ENCODE data around the gene ANK3.
A peak's percentile ranks its signal among the peaks of the same experiment; 100 is the strongest.

ANK3 gene

DNA sequence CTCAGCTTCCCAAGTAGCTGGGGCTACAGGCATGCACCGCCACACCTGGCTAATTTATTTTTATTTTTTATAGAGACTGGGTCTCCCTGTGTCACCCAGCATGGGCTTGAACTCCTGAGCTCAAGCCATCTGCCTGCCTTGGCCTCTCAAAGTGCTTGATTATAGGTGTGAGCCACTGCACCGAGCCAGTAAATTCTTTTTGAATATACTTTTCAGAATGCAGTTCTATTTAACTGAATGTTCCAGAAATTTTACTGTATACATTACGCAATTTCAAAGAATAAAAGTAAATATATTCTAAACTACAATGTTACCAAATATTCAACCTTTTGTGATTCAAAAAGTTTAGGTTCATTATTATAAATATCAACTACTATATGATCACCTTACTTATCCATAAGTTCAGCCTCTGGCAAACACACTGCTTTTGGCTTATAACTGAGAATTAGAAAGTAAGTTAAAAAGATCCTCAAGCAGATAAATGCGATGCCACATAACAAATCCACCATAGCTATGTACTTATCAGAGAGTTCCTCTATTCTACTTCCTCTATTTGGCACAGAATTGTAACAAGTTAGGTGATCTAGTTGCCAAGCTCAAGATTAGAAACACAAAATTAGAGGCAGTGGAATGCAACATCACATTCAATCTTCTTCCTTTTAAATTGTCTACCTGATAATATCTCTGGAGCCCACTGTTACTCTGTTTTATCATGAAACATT lies 118.2 kb downstream of the ANK3 start:
- TF ChIP-seq, protein P1, sequence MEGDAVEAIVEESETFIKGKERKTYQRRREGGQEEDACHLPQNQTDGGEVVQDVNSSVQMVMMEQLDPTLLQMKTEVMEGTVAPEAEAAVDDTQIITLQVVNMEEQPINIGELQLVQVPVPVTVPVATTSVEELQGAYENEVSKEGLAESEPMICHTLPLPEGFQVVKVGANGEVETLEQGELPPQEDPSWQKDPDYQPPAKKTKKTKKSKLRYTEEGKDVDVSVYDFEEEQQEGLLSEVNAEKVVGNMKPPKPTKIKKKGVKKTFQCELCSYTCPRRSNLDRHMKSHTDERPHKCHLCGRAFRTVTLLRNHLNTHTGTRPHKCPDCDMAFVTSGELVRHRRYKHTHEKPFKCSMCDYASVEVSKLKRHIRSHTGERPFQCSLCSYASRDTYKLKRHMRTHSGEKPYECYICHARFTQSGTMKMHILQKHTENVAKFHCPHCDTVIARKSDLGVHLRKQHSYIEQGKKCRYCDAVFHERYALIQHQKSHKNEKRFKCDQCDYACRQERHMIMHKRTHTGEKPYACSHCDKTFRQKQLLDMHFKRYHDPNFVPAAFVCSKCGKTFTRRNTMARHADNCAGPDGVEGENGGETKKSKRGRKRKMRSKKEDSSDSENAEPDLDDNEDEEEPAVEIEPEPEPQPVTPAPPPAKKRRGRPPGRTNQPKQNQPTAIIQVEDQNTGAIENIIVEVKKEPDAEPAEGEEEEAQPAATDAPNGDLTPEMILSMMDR (IDR thresholded peaks at IDR 0.05; ENCODE audit: low read depth, low read length, missing control alignments), result no peak
- no peak overlapping the region for H3K4me3 ChIP-seq (ENCODE audit: low read depth, low read length)

DNA sequence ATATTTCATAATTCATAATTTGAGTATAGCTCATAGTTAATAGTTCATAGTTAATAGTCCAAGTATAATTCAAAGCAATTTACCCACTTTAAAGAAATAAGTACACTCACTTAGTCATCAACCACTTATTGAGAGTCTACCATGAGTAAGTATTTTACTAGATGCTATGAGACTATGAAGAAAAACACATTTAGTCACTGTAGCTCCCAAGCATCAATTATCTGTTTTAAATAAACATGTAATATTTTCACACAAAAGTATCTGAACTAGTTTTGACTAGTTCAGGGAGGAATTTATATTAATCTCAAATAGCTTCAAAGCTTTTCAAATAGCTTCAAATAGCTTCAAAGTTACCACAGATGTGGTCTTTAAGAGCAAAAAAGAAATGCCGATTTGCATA lies 119.2 kb downstream of the ANK3 start:
- peak; percentile 8 for DNase-seq (ENCODE audit: low read depth)
- in situ Hi-C loops (cut with HindIII; ENCODE audit: low sequenced_read_pairs), result loop anchor here (5.0 kb wide), 1 partner anchor 52 kb away; no protein-coding TSS in a partner anchor
- no peak overlapping the region for H3K4me3 ChIP-seq (ENCODE audit: low read depth, low read length)
- TF ChIP-seq, protein P1 (IDR thresholded peaks at IDR 0.05; ENCODE audit: low read depth, low read length, missing control alignments), result no peak

More for the DNA sequence above, 118.2 kb downstream of the ANK3 start:
- DNase-seq (ENCODE audit: low read depth), result no peak
- in situ Hi-C loops (cut with HindIII; ENCODE audit: low sequenced_read_pairs), result loop anchor here (5.0 kb wide), 1 partner anchor 51 kb away; no protein-coding TSS in a partner anchor

DNA sequence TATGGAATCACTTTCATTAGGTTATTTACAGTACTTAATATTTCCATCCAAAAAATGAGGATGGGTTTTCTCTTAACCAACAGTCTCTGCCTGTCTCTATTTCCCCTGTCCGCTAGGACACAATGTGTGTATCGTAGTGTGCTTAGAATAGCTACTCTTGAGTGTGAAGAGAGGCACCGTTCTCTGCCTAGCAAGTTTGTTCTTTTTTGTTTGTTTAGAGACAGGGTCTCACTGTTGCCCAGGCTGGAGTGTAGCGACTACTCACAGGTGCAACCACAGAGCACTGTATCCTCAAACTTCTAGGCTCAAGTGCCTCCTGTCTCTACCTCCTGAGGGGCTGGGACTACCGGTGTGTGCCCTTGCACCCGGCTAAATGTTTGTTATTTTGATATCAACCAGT lies 121.9 kb downstream of the ANK3 start:
- TF ChIP-seq, protein P1 (IDR thresholded peaks at IDR 0.05; ENCODE audit: low read depth, low read length, missing control alignments), result no peak
- in situ Hi-C loops (cut with HindIII; ENCODE audit: low sequenced_read_pairs), result no loop called here
- no peak overlapping the region for H3K4me3 ChIP-seq (ENCODE audit: low read depth, low read length)
- no peak for DNase-seq (ENCODE audit: low read depth)

DNA sequence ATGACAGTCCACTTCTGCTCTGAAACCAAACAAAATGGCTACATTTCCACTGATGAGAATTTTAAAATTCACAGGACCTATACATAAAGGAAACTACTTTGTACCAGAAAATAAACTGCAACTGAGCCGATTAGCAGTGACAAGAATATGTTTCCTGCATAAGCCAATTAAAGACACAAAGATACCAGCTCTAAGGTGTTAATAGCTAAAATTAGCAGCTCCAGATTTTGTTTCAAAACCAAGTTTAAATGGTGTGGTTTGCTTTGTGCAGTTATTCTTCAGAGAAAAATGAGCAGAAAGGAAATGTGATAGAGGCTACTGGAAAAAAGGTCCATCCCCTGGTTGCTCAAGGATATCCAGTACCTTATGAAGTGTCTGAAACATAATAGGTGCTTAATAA lies 123.2 kb downstream of the ANK3 start:
- TF ChIP-seq, protein P1 (IDR thresholded peaks at IDR 0.05; ENCODE audit: low read depth, low read length, missing control alignments), result no peak
- no peak overlapping the region for H3K4me3 ChIP-seq (ENCODE audit: low read depth, low read length)
- DNase-seq (ENCODE audit: low read depth), result no peak
- in situ Hi-C loops (cut with HindIII; ENCODE audit: low sequenced_read_pairs), result no loop called here

DNA sequence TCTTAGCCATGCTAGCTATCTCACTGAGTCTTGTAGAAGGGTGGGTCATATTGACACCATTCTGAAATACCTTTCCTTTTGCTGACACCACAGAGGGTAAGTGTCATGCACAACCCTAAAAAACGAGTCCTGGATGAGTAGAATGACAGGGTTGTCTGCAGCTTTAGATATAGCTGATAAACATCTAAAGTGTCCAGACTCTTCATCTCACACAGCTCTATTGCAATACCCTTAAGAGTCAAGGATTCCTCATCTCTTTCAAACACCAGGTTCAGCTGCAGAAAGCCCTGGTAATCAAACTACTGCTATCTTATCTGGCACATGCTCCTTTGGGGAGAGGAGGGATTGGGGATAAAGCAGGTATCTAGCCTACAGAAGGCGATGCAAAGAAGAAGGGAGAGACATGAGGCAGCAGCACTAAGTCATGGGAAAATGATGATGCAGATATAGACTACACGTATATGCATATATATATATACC lies 127.0 kb downstream of the ANK3 start:
- TF ChIP-seq, protein P1 (IDR thresholded peaks at IDR 0.05; ENCODE audit: low read depth, low read length, missing control alignments), result no peak

DNA sequence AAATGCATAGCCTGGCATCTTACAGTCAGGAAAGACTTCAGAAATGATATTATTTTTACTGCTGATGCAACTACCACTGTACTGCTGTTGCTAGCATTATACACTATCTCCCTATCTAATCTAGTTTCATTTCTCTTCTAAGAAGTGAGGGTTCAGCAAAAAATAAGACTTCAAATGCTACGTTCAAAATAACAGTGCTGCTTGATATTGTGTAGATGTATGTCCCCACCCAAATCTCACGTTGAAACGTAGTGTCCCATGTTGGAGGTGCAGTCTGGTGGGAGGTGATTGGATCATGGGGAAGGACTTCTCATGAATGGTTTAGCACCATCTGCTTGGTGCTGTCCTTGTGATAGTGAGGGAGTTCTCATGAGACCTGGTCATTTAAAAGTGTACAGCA lies 129.4 kb downstream of the ANK3 start:
- no peak for DNase-seq (ENCODE audit: low read depth)
- H3K4me3 ChIP-seq (ENCODE audit: low read depth, low read length), result no peak overlapping the region
- in situ Hi-C loops (cut with HindIII; ENCODE audit: low sequenced_read_pairs), result no loop called here
- TF ChIP-seq, protein P1 (IDR thresholded peaks at IDR 0.05; ENCODE audit: low read depth, low read length, missing control alignments), result no peak

More for the DNA sequence above, 127.0 kb downstream of the ANK3 start:
- DNase-seq (ENCODE audit: low read depth), result no peak
- in situ Hi-C loops (cut with HindIII; ENCODE audit: low sequenced_read_pairs), result no loop called here
- H3K4me3 ChIP-seq (ENCODE audit: low read depth, low read length), result no peak overlapping the region

Measured in astrocyte of the cerebellum (primary cell).